ENCODE results near the gene UGT1A1. TPM values are rescaled to one million over a fixed set of nuclear protein-coding genes. Genes with fewer than 3 reads are reported as not detected.

Gene UGT1A1
- total and polyA plus RNA-seq, 4 donors, result 145 to 386 (median 288) TPM; not detected in 1

DNA sequence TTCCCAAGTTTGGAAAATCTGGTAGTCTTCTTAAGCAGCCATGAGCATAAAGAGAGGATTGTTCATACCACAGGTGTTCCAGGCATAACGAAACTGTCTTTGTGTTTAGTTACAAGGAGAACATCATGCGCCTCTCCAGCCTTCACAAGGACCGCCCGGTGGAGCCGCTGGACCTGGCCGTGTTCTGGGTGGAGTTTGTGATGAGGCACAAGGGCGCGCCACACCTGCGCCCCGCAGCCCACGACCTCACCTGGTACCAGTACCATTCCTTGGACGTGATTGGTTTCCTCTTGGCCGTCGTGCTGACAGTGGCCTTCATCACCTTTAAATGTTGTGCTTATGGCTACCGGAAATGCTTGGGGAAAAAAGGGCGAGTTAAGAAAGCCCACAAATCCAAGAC is 12.1 kb downstream of the UGT1A1 start:
- DNase-seq (ENCODE audit: low spot score), result no peak
- 95% methylated on average over 16 of the region's 16 CpGs for WGBS
- Histone ChIP-seq H3K27me3 (ENCODE audit: control insufficient read depth in 4 of 4, insufficient read depth in 4 of 4, low read length in 3 of 4) (no peaks in the 10 kb centered on the region), H3K9me3 (ENCODE audit: control insufficient read depth in 4 of 4, low read length in 3 of 4) (no peaks in the 10 kb centered on the region), H3K4me1 (ENCODE audit: control insufficient read depth in 4 of 4, insufficient read depth in 4 of 4, low read length in 3 of 4) (no peaks in the 10 kb centered on the region), H3K27ac (ENCODE audit: low read depth in 1 of 2, low read length in 2 of 2) (no peak overlapping the region), H3K9ac (ENCODE audit: low read depth in 1 of 2, low read length in 2 of 2) (no peak overlapping the region), H3K4me3 (ENCODE audit: low read depth in 1 of 3, low read length in 3 of 3) (no peak overlapping the region), H3K36me3 (ENCODE audit: control insufficient read depth in 4 of 4, insufficient read depth in 3 of 4, low read depth in 1 of 4, low read length in 3 of 4) (peaks cover 6 to 49% (median 40%) of the 10 kb centered on the region in 4 donors)
- TF ChIP-seq GABPA (IDR thresholded peaks at IDR 0.05 in 1 of 2, conservative IDR thresholded peaks at IDR 0.05 in 1 of 2), result no peak
- no peak for TF ChIP-seq HNF4A (conservative IDR thresholded peaks at IDR 0.05)
- TF ChIP-seq, protein P1, sequence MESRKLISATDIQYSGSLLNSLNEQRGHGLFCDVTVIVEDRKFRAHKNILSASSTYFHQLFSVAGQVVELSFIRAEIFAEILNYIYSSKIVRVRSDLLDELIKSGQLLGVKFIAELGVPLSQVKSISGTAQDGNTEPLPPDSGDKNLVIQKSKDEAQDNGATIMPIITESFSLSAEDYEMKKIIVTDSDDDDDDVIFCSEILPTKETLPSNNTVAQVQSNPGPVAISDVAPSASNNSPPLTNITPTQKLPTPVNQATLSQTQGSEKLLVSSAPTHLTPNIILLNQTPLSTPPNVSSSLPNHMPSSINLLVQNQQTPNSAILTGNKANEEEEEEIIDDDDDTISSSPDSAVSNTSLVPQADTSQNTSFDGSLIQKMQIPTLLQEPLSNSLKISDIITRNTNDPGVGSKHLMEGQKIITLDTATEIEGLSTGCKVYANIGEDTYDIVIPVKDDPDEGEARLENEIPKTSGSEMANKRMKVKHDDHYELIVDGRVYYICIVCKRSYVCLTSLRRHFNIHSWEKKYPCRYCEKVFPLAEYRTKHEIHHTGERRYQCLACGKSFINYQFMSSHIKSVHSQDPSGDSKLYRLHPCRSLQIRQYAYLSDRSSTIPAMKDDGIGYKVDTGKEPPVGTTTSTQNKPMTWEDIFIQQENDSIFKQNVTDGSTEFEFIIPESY (IDR thresholded peaks at IDR 0.05), result no peak
- TF ChIP-seq SP1 (IDR thresholded peaks at IDR 0.05), result no peak
- no peak for TF ChIP-seq FOXA1 (IDR thresholded peaks at IDR 0.05)
- TF ChIP-seq, protein P2, sequence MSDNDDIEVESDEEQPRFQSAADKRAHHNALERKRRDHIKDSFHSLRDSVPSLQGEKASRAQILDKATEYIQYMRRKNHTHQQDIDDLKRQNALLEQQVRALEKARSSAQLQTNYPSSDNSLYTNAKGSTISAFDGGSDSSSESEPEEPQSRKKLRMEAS (IDR thresholded peaks at IDR 0.05), result no peak
- no peak for TF ChIP-seq JUND (IDR thresholded peaks at IDR 0.05)
- no peak for TF ChIP-seq RAD21 (IDR thresholded peaks at IDR 0.05)
- TF ChIP-seq TAF1 (conservative IDR thresholded peaks at IDR 0.05), result no peak

DNA sequence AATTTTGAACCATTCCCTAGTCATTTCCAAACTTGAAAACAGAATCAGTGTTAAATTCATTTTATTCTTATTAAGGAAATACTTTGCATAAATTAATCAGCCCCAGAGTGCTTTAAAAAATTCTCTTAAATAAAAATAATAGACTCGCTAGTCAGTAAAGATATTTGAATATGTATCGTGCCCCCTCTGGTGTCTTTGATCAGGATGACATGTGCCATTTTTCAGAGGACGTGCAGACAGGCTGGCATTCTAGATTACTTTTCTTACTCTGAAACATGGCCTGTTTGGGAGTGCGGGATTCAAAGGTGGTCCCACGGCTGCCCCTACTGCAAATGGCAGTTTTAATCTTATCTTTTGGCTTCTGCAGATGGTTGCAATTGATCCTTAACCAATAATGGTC is 12.5 kb downstream of the UGT1A1 start:
- 74% methylated on average over 5 of the region's 5 CpGs for WGBS
- Histone ChIP-seq H3K27ac (ENCODE audit: low read depth in 1 of 2, low read length in 2 of 2) (no peak overlapping the region), H3K4me1 (ENCODE audit: control insufficient read depth in 4 of 4, insufficient read depth in 4 of 4, low read length in 3 of 4) (no peaks in the 10 kb centered on the region), H3K9me3 (ENCODE audit: control insufficient read depth in 4 of 4, low read length in 3 of 4) (peaks cover 0 to 2% (median 0%) of the 10 kb centered on the region in 4 donors), H3K4me3 (ENCODE audit: low read depth in 1 of 3, low read length in 3 of 3) (no peak overlapping the region), H3K9ac (ENCODE audit: low read depth in 1 of 2, low read length in 2 of 2) (no peak overlapping the region), H3K36me3 (ENCODE audit: control insufficient read depth in 4 of 4, insufficient read depth in 3 of 4, low read depth in 1 of 4, low read length in 3 of 4) (peaks cover 6 to 46% (median 39%) of the 10 kb centered on the region in 4 donors), H3K27me3 (ENCODE audit: control insufficient read depth in 4 of 4, insufficient read depth in 4 of 4, low read length in 3 of 4) (no peaks in the 10 kb centered on the region)
- no peak for DNase-seq (ENCODE audit: low spot score)
- TF ChIP-seq HNF4A (conservative IDR thresholded peaks at IDR 0.05) (no peak), JUND (IDR thresholded peaks at IDR 0.05) (no peak), EGR1 (IDR thresholded peaks at IDR 0.05; ENCODE audit: low read depth in 2 of 2) (no peak), NR2F2 (IDR thresholded peaks at IDR 0.05) (no peak), TAF1 (conservative IDR thresholded peaks at IDR 0.05) (no peak), HNF4G (IDR thresholded peaks at IDR 0.05) (no peak), GABPA (IDR thresholded peaks at IDR 0.05 in 1 of 2, conservative IDR thresholded peaks at IDR 0.05 in 1 of 2) (no peak), RXRA (IDR thresholded peaks at IDR 0.05) (no peak), FOXA1 (IDR thresholded peaks at IDR 0.05) (no peak)
- TF ChIP-seq, protein P3, sequence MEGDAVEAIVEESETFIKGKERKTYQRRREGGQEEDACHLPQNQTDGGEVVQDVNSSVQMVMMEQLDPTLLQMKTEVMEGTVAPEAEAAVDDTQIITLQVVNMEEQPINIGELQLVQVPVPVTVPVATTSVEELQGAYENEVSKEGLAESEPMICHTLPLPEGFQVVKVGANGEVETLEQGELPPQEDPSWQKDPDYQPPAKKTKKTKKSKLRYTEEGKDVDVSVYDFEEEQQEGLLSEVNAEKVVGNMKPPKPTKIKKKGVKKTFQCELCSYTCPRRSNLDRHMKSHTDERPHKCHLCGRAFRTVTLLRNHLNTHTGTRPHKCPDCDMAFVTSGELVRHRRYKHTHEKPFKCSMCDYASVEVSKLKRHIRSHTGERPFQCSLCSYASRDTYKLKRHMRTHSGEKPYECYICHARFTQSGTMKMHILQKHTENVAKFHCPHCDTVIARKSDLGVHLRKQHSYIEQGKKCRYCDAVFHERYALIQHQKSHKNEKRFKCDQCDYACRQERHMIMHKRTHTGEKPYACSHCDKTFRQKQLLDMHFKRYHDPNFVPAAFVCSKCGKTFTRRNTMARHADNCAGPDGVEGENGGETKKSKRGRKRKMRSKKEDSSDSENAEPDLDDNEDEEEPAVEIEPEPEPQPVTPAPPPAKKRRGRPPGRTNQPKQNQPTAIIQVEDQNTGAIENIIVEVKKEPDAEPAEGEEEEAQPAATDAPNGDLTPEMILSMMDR (IDR thresholded peaks at IDR 0.05; ENCODE audit: low read depth, low read length, missing input control), result no peak
- TF ChIP-seq, protein P4, sequence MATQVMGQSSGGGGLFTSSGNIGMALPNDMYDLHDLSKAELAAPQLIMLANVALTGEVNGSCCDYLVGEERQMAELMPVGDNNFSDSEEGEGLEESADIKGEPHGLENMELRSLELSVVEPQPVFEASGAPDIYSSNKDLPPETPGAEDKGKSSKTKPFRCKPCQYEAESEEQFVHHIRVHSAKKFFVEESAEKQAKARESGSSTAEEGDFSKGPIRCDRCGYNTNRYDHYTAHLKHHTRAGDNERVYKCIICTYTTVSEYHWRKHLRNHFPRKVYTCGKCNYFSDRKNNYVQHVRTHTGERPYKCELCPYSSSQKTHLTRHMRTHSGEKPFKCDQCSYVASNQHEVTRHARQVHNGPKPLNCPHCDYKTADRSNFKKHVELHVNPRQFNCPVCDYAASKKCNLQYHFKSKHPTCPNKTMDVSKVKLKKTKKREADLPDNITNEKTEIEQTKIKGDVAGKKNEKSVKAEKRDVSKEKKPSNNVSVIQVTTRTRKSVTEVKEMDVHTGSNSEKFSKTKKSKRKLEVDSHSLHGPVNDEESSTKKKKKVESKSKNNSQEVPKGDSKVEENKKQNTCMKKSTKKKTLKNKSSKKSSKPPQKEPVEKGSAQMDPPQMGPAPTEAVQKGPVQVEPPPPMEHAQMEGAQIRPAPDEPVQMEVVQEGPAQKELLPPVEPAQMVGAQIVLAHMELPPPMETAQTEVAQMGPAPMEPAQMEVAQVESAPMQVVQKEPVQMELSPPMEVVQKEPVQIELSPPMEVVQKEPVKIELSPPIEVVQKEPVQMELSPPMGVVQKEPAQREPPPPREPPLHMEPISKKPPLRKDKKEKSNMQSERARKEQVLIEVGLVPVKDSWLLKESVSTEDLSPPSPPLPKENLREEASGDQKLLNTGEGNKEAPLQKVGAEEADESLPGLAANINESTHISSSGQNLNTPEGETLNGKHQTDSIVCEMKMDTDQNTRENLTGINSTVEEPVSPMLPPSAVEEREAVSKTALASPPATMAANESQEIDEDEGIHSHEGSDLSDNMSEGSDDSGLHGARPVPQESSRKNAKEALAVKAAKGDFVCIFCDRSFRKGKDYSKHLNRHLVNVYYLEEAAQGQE (IDR thresholded peaks at IDR 0.05), result no peak
- TF ChIP-seq, protein P2 (IDR thresholded peaks at IDR 0.05), result no peak

Data from liver (tissue), 9 donors.